WTC11 (cell line): ENCODE data around the gene EPN3. TPM values are rescaled to one million over a fixed set of nuclear protein-coding genes. Genes with fewer than 3 reads are reported as not detected.

Source experiments
- ATF3 ChIP-seq: sonication (generic); formaldehyde crosslinking; conservative IDR thresholded peaks from 2 replicates; pipeline ENCODE4 v1.8.1; 2022; ENCODE audit warnings: mild to moderate bottlenecking, missing genetic modification reagents
- ELF4 ChIP-seq: sonication (generic); formaldehyde crosslinking; IDR thresholded peaks from 2 replicates; pipeline ENCODE4 v1.8.1; 2022; ENCODE audit warnings: low read depth, mild to moderate bottlenecking, moderate library complexity, missing genetic modification reagents
- ETV6 ChIP-seq: sonication (generic); formaldehyde crosslinking; IDR thresholded peaks from 2 replicates; pipeline ENCODE4 v1.8.1; 2022; ENCODE audit warnings: mild to moderate bottlenecking, missing genetic modification reagents
- FOXJ3 ChIP-seq: sonication (generic); formaldehyde crosslinking; IDR thresholded peaks from 2 replicates; pipeline ENCODE4 v1.9.0; 2021; ENCODE audit warnings: missing genetic modification reagents, mild to moderate bottlenecking, borderline replicate concordance
- GABPB1 ChIP-seq: sonication (generic); formaldehyde crosslinking; IDR thresholded peaks from 2 replicates; pipeline ENCODE4 v1.8.1; 2023; ENCODE audit warnings: mild to moderate bottlenecking, missing genetic modification reagents
- HMGA2 ChIP-seq: fragments of 250-450 bp; sonication (Bioruptor Pico); IDR thresholded peaks from 2 replicates; pipeline ENCODE4 v1.4.0; 2021; ENCODE audit warnings: mild to moderate bottlenecking, moderate library complexity
- PRDM15 ChIP-seq: sonication (generic); formaldehyde crosslinking; IDR thresholded peaks from 2 replicates; pipeline ENCODE4 v1.8.0; 2022; ENCODE audit warnings: missing genetic modification reagents
- SP1 ChIP-seq: sonication (generic); formaldehyde crosslinking; conservative IDR thresholded peaks from 2 replicates; pipeline ENCODE4 v1.8.1; 2022; ENCODE audit warnings: missing genetic modification reagents
- USF1 ChIP-seq: sonication (generic); formaldehyde crosslinking; IDR thresholded peaks from 2 replicates; pipeline ENCODE4 v1.8.0; 2022; ENCODE audit warnings: mild to moderate bottlenecking, missing genetic modification reagents
- ZNF317 ChIP-seq: sonication (generic); formaldehyde crosslinking; IDR thresholded peaks from 2 replicates; pipeline ENCODE4 v1.8.1; 2023; ENCODE audit warnings: low read depth, mild to moderate bottlenecking, moderate library complexity, missing genetic modification reagents, borderline replicate concordance
- ZNF425 ChIP-seq: fragments of 250-450 bp; sonication (Bioruptor Pico); conservative IDR thresholded peaks from 2 replicates; pipeline ENCODE4 v1.9.0; 2021; ENCODE audit warnings: mild to moderate bottlenecking
- ZSCAN18 ChIP-seq: fragments of 250-450 bp; sonication (Bioruptor Pico); IDR thresholded peaks from 2 replicates; pipeline ENCODE4 v2.1.2; 2022; ENCODE audit warnings: mild to moderate bottlenecking, moderate library complexity
- total RNA-seq: library from RNA; stranded (reverse); gene quantifications from 3 replicates; pipeline ENCODE4 v1.2.3, GENCODE V29; 2021
- TF ChIP-seq, protein P1 (sequence below): sonication (generic); formaldehyde crosslinking; IDR thresholded peaks from 2 replicates; pipeline ENCODE4 v1.8.0; 2022; ENCODE audit warnings: mild to moderate bottlenecking, missing genetic modification reagents
- TF ChIP-seq, protein P2 (sequence below): sonication (generic); formaldehyde crosslinking; IDR thresholded peaks from 2 replicates; pipeline ENCODE4 v1.8.1; 2023; ENCODE audit warnings: mild to moderate bottlenecking, missing genetic modification reagents
- TF ChIP-seq, protein P3 (sequence below): sonication (generic); formaldehyde crosslinking; IDR thresholded peaks from 2 replicates; pipeline ENCODE4 v1.8.1; 2022; ENCODE audit warnings: mild to moderate bottlenecking, missing genetic modification reagents, moderate library complexity, borderline replicate concordance
- TF ChIP-seq, protein P4 (sequence below): fragments of 250-450 bp; sonication (Bioruptor Pico); IDR thresholded peaks from 2 replicates; pipeline ENCODE4 v1.9.0; 2021; ENCODE audit warnings: mild to moderate bottlenecking, borderline replicate concordance

Gene EPN3
- total RNA-seq, 1 experiment from 2014 or later: 8.8 TPM

- TF ChIP-seq, protein P1, sequence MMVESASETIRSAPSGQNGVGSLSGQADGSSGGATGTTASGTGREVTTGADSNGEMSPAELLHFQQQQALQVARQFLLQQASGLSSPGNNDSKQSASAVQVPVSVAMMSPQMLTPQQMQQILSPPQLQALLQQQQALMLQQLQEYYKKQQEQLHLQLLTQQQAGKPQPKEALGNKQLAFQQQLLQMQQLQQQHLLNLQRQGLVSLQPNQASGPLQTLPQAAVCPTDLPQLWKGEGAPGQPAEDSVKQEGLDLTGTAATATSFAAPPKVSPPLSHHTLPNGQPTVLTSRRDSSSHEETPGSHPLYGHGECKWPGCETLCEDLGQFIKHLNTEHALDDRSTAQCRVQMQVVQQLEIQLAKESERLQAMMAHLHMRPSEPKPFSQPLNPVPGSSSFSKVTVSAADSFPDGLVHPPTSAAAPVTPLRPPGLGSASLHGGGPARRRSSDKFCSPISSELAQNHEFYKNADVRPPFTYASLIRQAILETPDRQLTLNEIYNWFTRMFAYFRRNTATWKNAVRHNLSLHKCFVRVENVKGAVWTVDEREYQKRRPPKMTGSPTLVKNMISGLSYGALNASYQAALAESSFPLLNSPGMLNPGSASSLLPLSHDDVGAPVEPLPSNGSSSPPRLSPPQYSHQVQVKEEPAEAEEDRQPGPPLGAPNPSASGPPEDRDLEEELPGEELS: peak; percentile 71; the same call in 1 of the 2 replicates
- TF ChIP-seq FOXJ3: no peak
- TF ChIP-seq PRDM15 (CRISPR knock-in tag): peak; percentile 55; the same call in 1 of the 2 replicates
- TF ChIP-seq ETV6 (CRISPR knock-in tag): no peak
- no peak for TF ChIP-seq HMGA2 (CRISPR knock-in tag)
- TF ChIP-seq ZNF317 (CRISPR knock-in tag): no peak
- TF ChIP-seq SP1 (CRISPR knock-in tag): peak; percentile 85
- no peak for TF ChIP-seq ZSCAN18 (CRISPR knock-in tag)
- TF ChIP-seq ZNF425 (CRISPR knock-in tag): no peak
- TF ChIP-seq ATF3 (CRISPR knock-in tag): no peak
- no peak for TF ChIP-seq USF1 (CRISPR knock-in tag)
- TF ChIP-seq, protein P2, sequence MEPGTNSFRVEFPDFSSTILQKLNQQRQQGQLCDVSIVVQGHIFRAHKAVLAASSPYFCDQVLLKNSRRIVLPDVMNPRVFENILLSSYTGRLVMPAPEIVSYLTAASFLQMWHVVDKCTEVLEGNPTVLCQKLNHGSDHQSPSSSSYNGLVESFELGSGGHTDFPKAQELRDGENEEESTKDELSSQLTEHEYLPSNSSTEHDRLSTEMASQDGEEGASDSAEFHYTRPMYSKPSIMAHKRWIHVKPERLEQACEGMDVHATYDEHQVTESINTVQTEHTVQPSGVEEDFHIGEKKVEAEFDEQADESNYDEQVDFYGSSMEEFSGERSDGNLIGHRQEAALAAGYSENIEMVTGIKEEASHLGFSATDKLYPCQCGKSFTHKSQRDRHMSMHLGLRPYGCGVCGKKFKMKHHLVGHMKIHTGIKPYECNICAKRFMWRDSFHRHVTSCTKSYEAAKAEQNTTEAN (CRISPR knock-in tag): no peak
- peak; percentile 54; the same call in 1 of the 2 replicates for TF ChIP-seq GABPB1 (CRISPR knock-in tag)
- TF ChIP-seq, protein P3, sequence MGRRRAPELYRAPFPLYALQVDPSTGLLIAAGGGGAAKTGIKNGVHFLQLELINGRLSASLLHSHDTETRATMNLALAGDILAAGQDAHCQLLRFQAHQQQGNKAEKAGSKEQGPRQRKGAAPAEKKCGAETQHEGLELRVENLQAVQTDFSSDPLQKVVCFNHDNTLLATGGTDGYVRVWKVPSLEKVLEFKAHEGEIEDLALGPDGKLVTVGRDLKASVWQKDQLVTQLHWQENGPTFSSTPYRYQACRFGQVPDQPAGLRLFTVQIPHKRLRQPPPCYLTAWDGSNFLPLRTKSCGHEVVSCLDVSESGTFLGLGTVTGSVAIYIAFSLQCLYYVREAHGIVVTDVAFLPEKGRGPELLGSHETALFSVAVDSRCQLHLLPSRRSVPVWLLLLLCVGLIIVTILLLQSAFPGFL: no peak; the same call in 1 of the 2 replicates
- TF ChIP-seq, protein P4, sequence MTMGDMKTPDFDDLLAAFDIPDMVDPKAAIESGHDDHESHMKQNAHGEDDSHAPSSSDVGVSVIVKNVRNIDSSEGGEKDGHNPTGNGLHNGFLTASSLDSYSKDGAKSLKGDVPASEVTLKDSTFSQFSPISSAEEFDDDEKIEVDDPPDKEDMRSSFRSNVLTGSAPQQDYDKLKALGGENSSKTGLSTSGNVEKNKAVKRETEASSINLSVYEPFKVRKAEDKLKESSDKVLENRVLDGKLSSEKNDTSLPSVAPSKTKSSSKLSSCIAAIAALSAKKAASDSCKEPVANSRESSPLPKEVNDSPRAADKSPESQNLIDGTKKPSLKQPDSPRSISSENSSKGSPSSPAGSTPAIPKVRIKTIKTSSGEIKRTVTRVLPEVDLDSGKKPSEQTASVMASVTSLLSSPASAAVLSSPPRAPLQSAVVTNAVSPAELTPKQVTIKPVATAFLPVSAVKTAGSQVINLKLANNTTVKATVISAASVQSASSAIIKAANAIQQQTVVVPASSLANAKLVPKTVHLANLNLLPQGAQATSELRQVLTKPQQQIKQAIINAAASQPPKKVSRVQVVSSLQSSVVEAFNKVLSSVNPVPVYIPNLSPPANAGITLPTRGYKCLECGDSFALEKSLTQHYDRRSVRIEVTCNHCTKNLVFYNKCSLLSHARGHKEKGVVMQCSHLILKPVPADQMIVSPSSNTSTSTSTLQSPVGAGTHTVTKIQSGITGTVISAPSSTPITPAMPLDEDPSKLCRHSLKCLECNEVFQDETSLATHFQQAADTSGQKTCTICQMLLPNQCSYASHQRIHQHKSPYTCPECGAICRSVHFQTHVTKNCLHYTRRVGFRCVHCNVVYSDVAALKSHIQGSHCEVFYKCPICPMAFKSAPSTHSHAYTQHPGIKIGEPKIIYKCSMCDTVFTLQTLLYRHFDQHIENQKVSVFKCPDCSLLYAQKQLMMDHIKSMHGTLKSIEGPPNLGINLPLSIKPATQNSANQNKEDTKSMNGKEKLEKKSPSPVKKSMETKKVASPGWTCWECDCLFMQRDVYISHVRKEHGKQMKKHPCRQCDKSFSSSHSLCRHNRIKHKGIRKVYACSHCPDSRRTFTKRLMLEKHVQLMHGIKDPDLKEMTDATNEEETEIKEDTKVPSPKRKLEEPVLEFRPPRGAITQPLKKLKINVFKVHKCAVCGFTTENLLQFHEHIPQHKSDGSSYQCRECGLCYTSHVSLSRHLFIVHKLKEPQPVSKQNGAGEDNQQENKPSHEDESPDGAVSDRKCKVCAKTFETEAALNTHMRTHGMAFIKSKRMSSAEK (CRISPR knock-in tag): no peak
- TF ChIP-seq ELF4: 0 out of 2 replicates have a peak, but pooled peaks have one; percentile 5
Measured at GRCh38 chr17:50541716-50542688, 9.5 kb downstream of the EPN3 start (continued).
